Measurements from ENCODE around the gene WDFY2.

The WDFY2 gene

DNA sequence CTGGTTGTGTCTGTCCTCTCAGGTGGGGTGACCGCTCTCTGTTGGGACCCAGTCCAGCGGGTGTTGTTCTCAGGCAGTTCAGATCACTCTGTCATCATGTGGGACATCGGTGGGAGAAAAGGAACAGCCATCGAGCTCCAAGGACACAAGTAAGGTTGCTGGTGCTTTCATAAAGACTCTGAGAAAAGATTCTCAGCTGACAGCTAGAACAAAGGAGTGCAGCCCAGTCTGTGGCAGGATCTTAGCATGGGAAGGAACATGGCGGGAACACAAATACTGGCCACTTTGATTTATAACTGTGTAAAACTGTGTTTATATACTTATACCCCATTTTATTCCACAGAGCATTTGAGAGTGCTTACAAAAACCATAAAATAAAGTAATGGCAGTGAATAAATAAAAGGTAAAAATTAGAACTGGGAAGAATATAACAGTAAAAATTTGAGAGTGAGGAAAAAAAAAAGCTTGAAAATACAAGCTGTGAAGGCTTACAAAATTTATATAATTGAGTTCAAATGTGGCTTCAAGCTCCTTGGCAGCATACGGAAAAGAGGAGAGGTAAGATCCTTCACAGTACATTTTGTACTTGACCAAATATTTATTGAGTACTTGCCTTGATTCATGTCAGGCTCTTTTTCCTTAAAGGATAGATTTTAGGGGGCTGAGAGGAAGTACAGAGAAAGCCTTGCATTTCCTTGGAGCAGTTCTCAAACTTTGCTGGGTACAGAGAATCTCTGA, 154.9 kb downstream of the WDFY2 start:
- peak; percentile 48 for DNase-seq (ENCODE audit: low read depth)

DNA sequence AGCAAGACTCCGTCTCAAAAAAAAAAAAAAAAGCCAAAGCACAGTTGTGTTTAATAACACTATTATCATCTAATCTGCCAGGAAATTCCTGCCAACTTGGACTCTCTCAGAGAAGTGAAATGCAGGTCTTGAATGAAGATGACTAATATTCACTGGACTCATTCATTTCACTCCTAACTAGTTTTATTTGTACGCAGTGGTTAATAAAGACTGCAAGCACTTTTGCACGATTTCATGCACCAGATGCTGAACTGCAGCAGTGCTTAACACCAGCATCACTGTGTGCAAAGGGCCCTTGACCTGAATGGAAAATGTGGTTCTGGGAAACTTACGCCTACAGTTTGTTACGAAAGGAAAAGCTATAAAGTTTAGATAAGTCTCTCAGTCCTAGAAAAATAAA, 156.4 kb downstream of the WDFY2 start:
- peak; percentile 66 for DNase-seq (ENCODE audit: low read depth)

DNA sequence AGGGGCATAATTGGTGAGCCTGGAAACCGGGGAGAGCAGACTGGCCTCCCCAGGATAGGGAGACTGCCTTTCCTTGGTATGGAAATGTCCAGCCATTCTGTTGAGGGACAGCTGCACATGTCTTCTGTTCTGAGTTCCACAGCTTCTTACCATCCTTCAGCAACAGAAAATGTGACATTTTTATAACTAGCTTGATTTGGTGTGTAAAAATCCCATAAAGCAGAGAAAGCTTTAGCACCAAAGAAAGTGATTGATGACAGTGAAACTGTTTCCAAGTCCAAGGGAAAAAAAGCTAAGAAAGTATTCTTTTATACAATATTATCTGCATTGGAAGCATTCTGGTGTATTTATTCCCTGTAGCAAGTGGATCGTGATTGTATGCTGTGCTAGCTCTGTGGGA, 157.8 kb downstream of the WDFY2 start:
- no peak for DNase-seq (ENCODE audit: low read depth)

- DNase-seq (ENCODE audit: low read depth) = no peak
Measured at GRCh38 chr13:51742611-51743010, 158.3 kb downstream of the WDFY2 start.

GRCh38 chr13:51745243-51745642, 161.0 kb downstream of the WDFY2 start:
- DNase-seq (ENCODE audit: low read depth) = no peak

DNA sequence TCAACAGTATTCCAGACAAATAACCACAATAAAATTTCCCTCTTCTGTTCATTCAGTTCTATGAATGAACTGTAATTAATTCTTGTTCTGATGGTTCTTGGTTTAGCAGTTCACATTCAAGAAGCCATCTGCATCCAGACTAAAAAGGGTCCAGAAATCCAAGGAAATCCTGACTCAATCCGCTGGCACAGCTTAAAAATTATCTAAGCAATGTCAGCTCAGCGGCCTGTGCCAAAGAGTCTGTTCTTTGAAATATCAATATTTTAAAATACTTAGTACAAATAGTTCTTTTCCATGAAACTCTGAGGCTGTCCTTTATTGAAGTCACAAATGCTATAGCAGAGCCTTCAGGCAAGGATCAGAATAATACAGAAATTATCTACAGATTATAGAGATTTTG, 162.5 kb downstream of the WDFY2 start:
- no peak for DNase-seq (ENCODE audit: low read depth)

GRCh38 chr13:51747438-51748434, 163.5 kb downstream of the WDFY2 start:
- no peak for DNase-seq (ENCODE audit: low read depth)

DNA sequence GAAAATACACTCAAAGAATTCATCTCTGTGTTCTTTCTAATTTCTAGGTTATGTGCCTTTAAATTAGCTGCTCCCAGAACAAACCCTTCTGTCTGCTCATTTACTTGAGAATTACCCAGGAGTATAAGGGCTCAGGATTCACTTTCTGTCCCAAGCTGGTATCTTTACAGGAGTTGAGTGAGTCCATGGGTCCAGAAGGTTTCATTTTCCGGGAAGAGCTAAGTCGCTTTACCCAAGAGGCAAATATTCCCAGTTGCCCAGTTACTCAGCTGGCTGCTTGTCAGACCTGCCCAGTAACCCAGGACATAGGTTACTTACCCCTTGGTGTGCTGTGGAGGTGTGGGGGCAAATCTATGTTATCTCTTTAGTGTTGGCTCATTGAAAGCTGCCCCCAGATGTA, 172.4 kb downstream of the WDFY2 start:
- no peak for DNase-seq (ENCODE audit: low read depth)

DNA sequence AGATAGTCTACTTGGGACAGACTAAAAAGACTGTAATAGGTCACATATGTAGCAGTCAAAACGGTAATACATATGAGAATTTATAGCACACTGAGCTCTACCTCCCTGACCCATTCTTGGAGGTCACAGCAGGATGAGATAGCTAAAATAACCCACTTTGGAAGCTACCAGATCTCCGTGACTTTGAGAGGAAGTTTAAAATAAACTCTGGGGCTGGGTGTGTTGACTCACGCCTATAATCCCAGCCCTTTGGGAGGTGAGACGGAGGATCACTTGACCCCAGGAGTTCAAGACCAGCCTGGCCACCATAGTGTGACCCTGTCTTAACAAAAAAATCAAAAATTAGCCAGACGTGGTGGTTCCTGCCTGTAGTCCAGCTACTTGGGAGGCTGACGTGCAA, 174.4 kb downstream of the WDFY2 start:
- DNase-seq (ENCODE audit: low read depth) = no peak

DNA sequence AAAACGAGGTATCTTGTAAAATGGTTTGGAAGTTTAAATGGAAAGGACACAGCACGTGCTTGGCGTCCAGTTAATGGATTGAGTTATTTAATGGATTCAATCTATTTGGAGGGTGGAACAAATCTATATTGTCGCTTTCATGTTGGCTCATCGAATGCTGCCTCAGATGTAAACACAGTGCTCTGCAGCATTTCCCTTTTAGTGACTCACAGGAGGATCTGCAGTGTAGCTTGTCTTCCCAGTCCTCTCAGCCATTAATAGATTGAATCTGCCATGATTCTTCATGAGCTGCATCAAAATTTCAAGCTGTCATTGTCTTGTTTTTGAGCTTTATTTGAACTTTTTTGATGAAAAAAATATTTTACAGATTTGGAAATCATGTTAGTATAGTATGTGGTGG, 175.0 kb downstream of the WDFY2 start:
- DNase-seq (ENCODE audit: low read depth) = no peak

GRCh38 chr13:51760592-51760991, 176.3 kb downstream of the WDFY2 start:
- peak; percentile 30 for DNase-seq (ENCODE audit: low read depth)

DNA sequence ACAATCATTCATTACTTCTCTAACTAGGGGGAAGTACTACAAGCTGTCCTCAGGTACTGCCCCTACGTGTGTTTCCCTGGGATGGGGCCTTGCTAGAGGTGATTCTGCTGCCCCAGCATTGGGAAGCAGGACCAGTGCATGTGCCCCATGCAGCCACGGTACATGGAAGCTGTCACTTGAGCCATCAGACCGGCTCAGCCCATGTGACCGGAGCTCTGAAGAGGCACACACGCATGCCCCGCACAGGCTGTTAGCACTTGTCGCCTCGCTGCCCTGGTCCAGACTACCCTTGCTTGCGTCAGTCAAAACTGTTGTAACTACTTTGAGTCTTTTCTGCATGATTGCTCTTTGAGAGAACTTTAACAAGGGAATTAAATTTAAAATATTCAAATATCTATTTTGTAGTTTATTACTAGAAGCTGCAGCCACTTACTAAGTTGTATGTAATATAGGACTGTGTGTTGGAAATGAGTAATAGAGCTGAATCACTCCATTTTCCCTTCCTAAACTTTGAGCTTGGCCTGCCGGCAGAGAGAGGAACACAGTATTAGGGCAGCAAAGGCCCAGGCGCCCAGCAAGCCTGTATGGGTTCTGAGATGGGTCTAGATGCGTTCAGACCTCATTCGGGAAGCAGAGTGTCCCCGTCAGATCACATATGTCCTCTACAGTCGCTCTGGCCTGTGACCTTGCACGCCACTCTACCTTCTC, 177.5 kb downstream of the WDFY2 start:
- no peak for DNase-seq (ENCODE audit: low read depth)

DNA sequence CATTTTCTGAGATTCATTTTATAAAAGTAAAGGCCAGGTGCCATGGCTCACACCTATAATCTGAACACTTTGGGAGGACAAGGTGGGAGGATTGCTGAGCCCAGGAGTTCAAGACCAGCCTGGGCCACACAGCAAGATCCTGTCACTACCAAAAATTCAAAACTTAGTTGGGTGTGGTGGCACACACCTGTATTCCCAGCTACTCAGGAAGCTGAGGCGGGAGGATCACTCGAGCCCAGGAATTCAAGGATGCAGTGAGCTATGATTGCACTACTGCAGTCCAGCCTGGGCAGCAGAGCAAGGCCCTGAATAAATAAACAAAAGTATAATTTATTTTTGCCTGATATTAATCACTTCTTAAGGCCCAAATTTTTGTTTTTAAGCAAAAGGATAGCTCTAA, 179.2 kb downstream of the WDFY2 start:
- no peak for DNase-seq (ENCODE audit: low read depth)

GRCh38 chr13:51764184-51765141, 180.2 kb downstream of the WDFY2 start:
- DNase-seq (ENCODE audit: low read depth) = peak; percentile 94

GRCh38 chr13:51765142-51765515, 180.9 kb downstream of the WDFY2 start:
- DNase-seq (ENCODE audit: low read depth) = peak; percentile 50

GRCh38 chr13:51767100-51767499, 182.8 kb downstream of the WDFY2 start:
- DNase-seq (ENCODE audit: low read depth) = no peak

DNA sequence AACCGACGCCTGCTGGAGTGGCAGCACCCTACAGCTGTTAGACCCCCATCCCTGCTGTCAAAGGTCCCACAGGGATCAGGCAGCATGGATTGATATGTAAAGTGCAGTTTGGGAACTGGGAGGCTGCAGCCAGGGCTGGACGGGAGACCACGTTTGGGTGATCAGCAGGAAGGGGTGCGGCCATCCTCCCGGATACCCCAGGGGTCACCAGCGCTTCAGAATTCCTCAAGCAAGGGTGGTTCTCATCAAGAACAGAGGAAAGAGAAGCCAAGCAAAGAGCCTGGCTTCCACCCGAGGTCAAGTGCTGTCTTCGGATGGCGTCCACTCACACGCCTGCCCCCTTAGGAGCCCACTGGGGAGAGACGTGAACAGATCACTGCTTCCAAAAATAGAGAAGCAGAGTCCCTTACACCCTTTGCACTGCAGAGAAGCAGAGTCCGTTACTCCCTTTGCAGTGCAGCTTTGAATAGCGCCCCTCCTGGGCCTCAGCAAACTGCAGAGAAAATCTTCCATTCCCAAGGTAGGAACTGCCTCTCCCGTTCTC, 184.2 kb downstream of the WDFY2 start:
- DNase-seq (ENCODE audit: low read depth) = no peak

DNA sequence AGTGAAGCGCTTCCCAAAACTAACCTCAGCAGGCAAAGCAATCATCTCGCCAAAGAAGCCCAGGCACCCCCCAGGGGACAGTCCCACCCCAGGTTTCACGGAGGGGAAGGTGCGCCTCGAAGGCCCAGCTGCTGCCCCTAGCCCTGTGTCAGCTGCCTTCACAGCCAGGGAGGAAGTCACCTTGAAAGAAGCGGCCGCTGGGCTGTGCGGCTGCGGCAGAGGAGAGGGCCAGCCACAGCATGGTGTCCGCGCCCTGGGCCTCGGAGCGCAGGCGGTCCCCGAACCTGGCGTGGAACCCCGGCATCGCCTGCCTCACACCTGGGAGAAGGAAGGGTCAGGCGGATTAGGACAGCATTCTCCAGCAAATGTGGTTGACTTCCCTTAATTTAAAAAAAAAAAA, 184.7 kb downstream of the WDFY2 start:
- DNase-seq (ENCODE audit: low read depth) = no peak

DNA sequence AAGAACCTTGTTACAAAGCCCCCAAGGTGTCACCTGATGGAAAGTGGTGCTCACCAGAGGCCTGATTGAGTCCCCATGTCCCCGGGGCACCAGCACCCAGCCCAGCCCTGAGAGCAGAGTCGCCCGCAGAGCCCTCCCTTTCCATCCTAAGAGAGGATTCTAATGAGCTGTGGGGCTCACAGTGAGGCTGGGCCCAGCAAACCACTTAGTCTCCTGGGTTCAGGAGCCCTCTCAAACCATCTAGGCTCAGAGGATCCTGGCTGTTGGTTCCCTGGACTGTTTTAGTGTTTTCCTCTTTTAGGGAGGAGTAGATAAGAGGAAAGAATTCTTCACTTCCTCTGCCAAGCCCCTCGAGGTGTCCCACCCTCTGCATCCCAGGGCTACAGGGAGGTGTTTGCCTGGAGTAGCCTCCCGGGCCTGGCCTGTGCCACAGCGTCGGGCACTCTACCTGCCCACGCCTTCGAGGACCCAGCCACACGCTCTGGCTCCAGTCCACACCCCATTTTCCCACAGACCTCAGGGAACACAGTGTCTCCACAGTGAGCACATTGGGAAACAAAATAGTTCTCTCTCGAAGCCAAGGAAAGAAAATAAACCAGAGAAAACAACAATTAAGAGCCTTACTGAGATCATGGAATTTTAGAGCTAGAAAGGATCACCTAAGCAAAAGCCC, 185.3 kb downstream of the WDFY2 start:
- peak; percentile 58 for DNase-seq (ENCODE audit: low read depth)

GRCh38 chr13:51770160-51770559, 185.9 kb downstream of the WDFY2 start:
- DNase-seq (ENCODE audit: low read depth) = no peak
